ENCODE results near the gene FHL2.

FHL2 gene

DNA sequence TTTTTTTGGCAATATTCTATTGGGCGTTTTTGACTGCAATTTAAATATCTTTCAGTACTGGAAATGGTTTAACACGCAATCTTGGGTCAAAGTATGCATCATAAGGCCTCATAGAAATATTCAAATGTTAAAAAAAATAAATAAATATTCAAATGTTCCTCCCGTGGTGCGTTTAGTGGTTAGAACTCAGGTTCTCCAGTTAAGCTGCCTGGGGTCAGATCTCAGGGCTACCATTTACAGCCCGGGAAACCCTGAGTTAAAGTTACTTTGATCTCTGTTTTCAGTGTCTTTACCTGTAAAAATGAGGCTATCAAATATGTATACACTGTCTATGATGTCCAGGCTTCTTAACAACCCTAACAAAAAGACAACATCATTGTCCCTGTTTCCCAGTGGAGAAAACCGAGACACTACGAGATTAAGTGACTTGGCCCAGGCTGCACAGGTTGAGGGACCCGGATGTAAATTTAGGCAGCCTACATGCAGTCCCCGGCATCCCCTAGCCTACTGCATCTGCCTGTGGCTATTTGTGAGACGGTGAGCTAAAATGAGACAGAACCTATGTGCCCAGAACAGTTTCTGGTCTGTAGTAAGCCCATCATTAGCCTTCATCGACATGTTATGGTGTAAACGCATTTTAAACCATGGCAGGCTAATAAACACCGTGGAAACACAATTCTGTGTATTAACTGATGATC, 1.7 kb downstream of the FHL2 start:
- DNase-seq, result no peak

DNA sequence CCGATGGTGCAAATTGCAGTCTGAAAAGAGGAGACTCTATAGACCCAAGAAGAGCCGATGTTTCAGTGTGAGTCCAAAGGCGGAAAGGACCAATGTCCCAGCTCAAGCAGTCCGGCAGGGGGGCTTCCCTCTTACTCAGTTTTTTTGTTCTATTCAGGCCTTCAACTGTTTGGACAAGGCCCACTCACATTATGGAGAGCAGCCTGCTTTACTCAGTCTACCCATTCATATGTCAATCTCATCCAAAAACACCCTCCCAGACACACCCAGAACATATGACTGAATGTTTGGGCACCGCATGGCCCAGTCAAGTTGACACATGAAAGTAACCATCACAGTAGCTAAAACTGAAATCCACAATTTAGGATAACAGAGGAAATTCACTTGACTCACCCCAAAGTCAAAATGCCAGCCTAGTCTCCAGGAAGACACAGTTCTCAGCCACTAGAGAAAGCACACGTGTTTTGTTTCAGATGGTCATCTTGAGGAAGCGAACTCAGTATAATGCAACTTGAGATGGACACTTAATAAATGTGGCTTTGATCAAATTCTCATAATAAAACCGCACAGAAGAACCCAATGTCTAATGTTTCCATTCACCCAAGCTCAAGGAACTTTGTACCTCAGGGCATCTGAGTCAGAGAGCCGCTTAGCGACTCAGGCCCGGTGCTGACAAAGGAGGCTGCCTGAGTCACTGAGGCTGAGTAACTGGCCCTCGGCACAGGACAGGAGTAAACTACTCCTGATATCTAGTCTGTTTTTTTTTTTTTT, 2.4 kb downstream of the FHL2 start:
- DNase-seq, result peak; percentile 94

DNA sequence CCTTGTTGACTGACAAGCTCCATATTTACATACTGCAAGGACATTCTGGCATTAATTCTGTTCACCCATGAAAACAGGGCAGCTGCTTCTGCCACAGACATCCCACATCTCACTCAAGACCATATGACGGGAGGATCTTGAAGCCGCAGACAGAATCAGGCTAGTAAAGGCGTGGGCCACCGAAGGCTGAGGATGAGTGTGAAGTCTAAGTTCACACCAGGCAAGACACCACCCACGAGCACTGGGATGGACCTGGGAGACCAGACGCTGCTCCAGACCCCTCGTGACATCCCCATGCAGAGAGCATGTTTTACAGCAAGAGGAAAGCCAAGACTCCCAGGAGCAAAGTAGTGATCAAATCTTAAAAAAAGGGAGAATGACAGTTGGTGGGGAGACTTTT, 3.2 kb downstream of the FHL2 start:
- no peak for DNase-seq

DNA sequence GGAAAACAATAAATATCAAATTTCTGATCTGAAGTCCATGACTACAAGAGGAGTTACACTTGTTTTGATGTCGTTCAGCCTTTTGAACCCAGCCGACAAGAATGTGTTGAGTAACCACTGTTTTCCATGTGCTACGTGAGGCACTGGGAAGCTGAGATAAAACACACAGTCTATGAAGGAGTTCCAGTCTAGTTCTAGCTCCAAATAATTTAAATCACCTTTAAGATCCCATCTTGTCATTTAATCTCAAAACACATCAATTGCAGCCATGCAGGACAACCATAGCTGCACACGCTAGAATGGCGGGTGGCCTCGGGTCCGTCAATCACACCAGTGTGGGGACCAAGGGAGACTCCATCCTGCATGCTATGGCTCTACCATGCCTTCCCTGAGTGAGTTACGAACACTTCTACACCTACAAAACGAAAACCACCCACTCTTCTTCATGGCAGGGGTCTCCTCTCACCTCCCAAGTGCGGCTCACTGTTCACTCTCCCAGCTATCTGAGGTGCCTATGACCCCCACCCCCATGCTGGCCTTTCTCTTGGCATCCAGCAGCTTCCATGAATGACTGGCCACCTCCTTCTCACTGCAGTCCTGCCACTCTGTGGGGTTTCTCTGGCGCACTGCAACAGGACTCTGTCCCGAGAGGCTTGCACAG, 3.8 kb downstream of the FHL2 start:
- DNase-seq, result no peak

DNA sequence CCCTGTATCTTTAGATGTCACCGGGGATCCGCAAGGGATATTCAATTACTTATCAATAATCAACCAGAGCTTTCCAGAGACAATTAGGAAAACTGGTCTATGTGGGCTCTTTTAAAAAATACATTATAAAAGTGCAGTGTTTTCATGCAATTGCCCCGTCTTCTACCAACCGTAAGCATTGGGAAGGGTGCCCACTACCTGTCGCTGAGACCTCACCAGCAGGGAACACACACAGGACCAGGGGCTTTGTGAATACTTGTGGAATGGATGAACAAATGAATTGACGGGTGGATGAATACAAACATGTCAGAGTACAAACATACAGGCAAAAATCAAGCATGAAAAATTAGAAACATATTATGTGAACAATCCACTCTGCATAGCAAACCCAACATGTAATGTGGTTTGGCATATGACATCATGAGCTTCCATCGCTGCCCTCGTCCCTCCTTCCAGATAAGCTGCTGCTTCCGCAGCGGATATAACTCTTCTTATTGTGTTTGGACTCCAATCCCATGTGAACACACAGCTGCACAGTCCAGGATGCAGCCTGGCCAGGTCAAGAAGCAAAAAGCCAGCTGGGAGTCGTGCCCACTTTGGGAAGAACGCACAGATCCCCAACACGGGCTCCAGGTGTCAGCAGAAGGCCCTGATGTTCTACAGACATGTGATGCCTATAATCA, 5.3 kb downstream of the FHL2 start:
- peak; percentile 69 for DNase-seq

DNA sequence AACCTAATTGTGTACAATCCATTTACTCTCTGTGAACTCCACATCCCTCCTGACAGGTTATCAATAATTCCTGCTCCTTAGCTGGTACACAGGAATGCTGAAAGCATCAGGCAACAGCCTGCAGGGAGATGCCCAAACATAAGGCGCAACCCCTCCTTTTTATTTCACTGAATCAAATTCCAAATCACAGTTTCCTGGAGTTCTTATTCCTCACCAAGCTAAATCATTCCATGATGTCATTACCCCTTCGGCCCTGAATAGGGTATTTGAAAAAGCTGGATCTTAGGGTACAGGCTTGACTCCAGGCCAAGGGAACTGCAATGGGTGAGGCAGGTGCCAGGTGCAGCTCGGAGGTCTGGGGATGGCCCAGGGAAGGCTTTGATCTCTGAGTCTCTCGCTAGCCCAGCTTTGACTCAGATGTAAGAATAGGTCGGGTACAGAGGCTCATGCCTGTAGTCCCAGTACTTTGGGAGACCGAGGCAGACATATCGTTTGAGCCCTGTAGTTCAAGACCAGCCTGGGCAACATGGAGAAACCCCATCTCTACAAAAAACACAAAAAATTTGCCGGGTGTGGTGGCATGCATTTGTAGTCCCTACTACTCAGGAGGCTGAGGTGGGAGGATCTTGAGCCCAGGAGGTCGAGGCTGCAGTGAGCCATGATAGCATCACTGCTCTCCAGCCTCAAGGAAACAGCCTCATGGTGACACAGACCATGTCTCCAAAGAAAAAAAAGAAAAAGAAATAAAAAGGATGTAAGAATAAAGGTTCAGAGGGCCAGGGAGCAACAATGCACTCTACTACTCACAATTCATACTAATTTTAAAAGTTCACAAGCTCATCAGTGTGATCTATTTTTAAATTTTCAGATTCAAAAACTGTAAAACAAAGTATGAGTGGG, 6.8 kb downstream of the FHL2 start:
- no peak for DNase-seq

DNA sequence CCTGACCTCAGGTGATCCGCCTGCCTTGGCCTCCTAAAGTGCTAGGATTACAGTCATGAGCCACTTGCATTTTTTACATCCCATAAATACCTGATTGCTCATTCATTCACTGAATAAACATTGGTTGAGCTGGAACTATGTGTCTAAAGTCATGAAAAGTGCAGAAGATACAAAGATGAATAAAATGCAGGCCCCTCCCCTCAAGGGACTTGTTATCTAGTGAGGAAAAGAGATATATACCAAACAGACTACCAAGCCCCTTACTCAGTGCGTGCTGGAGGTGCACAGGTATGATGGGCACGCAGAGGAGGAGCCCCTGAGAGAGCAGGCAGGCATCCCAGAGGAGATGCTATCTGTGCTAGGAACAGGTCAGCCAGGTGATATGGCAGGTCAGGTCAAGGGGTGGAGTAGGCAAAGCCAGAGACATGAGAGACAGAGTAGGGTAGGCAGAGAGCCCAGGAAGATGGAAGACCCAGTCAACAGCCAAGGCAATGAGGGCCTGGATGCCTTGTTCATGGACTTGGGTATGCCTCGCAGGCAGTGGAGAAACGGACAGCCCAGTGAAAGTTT, 7.7 kb downstream of the FHL2 start:
- peak; percentile 71 for DNase-seq

DNA sequence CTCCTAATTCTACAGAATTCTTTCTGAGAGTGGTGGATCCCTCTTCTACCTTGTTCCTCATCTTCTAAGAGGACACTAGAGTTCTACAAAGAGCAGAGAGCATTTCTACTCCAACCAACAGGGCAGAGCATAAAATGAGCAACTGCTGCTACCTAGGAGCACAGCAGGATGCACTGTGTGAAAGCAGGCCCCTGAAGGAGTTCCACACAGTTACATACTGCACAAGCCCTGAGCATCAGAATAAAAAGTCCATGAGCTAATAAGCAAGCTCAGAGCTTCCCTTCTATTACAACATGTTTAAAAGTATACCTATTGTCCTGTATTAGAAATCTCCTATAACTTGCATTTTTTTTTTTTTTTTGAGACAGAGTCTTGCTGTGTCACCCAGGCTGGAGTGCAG, 8.4 kb downstream of the FHL2 start:
- DNase-seq, result no peak

DNA sequence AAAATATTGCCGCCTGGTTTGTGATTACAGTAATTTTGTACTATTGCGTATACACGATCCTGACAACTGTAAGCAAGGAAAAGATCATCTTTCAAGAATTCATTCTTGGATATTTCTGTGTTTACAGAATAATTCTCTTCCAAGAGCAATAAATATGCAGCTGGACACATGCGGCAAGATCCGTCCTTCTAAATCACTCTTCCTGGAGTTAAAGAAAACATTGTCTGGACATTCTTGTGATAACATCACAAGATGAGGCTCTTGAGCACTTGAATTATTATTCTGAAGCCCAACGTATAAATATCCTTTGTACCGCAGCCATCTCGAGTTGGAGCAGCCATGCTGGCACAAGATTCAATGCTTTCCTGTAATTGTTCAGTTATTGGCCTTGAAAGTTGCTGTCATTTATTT, 9.9 kb downstream of the FHL2 start:
- DNase-seq, result peak; percentile 94

DNA sequence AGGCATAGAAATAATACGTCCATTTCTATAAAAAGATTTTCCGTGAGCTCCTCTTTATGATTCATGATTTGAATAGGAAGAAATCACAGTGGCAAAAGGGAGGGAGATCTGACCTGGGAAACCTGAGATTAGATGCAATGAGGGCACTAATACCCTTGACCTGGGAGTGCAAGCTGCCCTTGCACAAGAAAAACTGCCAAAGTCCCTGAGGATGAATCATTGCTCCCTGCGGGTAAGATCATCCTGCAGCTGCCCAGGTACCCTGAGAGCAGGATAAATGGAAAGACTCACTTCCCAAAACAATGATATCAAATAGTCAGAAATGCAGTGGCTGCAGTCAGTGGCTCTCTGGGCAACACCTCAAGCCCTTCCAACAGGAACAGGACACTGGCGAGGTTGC, 11.6 kb downstream of the FHL2 start:
- no peak for DNase-seq

DNA sequence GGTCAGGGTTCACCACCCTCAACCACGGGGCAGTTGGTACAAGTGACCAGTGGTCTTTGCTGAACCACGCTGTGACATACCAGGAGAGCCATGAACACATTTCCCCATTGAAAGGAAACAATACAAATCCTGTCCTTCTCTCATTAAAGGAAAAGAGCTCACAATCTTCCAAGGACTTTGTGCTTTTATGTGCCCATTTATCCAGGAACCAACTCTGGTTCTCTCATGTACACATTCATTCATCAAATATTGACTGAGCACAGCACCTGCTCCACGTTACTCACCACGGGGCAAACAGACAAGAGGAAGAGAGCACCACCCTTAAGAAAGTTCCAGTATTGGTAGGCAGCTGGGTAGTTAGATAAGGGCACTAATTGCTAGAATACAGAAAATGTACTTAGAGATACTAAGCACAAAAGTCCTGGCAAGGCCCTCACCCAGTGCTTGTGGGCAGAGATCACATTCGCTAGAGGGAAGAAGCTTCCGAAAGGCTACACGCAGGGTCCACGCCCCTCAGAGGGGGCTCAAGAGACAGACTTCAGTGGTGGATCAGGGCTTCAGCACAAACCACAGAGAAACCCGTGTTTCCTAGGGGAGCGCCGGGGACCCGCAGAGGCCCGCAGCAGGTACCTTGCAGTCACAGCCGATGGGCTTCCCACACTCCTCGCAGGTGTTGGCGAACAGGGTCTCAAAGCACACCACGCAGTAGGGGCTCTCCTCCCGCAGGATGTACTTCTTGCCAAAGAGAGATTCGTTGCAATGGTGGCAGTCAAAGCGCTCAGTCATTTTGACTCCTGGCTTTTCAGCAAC, 12.9 kb downstream of the FHL2 start:
- DNase-seq, result no peak

DNA sequence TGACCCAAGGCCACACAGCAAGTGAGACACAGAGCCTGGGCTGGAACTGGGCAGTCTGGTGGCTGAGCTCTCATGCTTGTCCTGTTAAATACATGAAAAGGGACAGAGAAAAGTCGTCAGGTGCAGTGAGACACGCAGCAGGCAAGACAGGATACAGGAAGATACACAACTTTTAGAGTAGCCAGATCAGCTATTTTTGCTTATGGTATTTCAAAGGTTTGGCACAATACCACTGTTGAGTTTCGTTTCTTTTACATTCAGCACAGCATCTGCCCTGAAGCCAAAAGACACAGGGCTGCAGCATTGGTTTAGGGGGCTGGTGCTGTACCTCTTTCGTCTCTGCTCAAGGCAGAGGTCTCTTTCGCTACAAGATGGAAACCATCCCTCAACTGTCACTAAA, 14.0 kb downstream of the FHL2 start:
- no peak for DNase-seq

DNA sequence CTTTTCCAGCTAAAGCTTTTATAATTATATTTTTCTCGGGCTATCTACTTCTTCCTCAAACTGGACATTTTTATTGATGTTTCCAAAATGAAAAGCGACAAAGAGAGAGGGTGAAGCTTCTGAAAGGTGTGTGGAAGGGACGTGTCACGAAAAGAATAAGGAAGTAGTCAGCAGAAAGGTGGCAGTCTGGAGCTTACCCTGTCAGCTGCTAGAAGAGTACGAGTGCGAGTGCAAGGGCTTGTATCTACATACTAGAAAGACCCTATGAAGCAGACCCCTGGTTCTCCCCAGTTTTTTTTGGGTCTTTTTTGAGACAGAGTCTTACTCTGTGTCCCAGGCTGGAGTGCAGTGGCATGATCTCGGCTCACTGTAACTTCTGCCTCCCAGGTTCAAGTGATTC, 14.6 kb downstream of the FHL2 start:
- no peak for DNase-seq

DNA sequence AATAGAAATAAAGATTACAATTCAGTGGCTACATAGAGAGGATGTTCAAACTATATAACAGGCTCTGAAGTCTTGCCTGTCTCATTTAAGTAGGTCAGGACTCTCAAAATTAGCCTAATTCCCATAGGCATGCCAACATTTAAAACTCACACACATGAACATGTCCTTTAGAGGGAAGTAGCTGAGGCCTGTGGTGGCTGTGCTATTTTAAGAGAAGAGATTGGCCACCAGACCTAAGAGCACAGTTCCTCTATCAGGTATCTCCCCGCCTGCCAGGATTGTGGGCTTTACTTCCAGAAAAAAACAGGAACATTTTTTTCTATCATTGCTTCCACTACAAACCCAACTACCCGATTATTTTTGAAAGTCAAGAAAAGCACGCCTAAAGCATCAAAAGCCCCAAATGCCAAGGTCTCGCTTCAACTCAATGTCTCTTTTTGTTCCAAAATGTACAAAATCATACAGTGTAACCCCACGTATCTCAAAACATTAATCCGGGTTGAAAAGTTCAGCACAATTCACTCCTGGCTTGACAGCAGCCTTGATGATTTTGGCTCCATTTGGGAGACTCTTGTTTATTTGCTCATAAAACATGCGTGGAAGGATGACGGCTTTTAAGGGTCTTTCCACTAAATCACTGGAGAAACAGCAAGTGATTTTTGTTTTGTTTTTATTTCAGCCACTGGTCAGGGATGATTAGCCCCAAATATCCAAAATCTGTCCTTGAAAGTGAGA, 15.3 kb downstream of the FHL2 start:
- DNase-seq, result no peak

DNA sequence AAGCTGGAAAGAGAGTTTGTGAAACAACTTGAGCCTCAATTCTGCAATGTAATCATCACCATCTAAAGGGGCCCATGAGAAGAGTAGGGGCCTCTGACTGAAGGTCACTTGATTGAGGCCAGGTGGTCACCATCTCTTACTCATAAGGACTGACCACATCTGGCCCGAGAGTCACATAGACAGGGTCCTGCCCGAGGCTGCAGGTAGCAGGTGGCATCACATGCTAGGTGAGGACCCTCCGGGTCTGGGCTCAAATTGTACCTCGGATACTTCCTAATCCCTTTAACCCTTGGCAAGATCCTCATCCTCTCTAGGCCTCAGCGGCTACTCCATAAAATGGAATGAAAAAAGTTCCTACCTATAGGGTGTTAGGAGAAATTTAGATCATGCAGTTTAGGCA, 16.7 kb downstream of the FHL2 start:
- no peak for DNase-seq

DNA sequence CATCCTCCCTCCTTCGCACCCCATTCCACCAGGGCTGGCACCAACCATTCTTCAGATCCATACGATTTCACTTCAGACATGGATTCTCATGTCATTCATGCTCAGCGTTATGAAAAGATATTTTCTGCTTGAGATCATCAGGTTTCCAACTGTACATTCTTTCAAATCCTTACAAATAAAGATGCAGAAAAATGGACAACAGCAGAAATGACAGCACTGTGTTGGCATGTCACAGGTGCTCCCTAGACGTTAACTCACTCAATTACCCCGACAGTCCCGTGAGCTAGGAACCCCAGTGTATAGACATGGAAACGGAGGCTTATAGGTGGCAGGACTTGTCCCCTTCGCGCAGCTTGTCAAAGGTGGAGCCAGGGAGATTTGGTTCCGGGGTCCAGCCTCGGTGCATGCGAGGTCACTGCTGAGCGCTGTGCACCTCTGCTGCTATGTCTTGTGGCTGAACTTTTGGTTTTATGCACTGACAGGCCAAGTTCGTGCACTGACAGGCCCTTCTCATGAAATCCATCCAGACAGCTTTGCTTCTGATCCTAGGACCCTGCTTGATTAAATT, 17.7 kb downstream of the FHL2 start:
- DNase-seq, result no peak

DNA sequence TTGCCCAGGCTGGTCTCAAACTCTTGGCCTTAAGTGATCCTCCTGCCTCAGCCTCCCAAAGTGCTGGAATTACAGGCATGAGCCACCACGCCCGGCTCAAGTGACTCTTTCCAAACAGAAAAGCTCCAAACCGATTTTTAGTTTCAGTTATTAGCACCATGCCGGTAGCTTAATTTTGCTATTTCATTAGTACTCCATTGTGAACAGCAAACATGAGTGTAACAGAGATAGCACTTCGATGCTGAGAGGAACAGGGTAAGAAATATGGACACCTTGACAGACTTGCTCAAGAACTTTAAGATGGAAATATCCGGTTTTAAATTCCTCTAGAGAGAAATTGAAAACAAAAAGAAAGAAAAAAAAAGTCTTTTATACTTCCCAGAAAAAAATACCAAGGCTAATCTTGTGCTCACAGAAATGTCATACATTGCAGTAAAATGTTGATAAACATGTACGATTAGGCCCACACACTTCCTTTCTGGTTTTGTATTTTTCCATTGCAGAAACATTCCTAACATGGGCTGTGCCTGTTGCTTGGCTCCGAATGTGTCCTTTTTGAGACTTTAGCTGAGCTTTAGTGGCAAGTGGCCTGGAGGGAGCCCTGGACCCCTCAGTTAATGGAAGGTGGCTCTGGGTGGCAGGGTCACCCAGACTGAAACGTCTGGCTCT, 18.3 kb downstream of the FHL2 start:
- no peak for DNase-seq

DNA sequence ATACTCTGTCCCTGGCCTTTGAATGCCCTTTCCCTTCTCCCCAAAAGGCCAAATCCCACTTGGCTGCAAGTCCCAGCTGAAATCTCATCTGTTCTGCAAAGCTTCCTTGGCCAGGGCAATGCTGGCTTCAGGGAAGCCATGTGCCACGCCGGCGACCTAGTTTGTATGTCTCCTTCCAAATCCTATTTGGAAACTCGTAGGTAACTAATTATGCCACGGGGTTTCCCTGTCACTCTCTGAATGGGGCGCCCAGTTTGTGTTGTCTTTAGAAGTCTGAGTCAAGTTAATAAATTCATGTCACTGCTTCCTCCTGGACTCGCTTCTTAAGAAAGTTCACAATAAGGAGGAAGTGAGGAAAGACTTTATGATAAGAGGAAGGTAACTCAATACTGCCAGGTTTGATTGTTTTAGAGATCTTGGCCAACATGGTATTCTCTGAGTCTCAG, 19.1 kb downstream of the FHL2 start:
- DNase-seq, result no peak

DNA sequence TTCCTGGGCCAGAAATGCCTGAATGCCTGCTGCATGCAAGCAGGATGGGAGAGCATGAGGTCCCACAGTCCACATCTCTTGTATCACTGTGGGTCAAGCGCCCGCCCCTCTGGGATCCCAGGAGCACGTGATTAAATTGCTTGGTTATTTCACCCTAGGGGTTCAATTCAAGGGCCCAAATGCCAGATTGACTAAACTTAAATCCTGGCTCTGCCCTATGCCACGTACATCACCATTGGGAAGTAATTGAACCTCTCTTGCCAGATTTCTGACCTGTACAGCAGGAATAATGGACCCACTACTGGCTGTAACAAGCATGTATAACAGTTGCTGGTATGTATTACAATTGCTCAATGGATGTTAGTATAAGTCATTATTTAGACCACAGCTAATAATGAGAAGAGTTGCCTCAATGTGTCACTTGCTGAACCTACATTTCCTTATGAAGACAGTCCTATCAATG, 19.9 kb downstream of the FHL2 start:
- no peak for DNase-seq
